SU-DHL-6 (cell line): ENCODE results near the gene TRAF2.

ENCODE experiments used
- H2AFZ ChIP-seq: fragments of 200-600 bp; sonication (generic); 2 replicates; pipeline ENCODE4 v1.6.1; 2014; ENCODE audit warnings: low read depth, mild to moderate bottlenecking, moderate library complexity, mixed read lengths, antibody characterized with exemption, low read length; ENCODE audit not compliant: severe bottlenecking
- H3F3A ChIP-seq: fragments of 200-600 bp; shearing (Covaris generic); 2 replicates; pipeline ENCODE4 v1.6.0; 2016; ENCODE audit warnings: antibody characterized with exemption, mild to moderate bottlenecking; ENCODE audit not compliant: insufficient read depth
- H3K27ac ChIP-seq: fragments of 200-600 bp; sonication (generic); 2 replicates; pipeline ENCODE4 v1.5.1; 2016; ENCODE audit warnings: low read depth, mild to moderate bottlenecking, low read length, moderate library complexity, mixed read lengths
- H3K27me3 ChIP-seq: fragments of 200-600 bp; sonication (generic), shearing (Covaris generic); 2 replicates; pipeline ENCODE4 v1.6.0; 2014; ENCODE audit warnings: mild to moderate bottlenecking, low read length
- H3K36me3 ChIP-seq: fragments of 200-600 bp; sonication (generic); 2 replicates; pipeline ENCODE4 v1.6.1; 2014; ENCODE audit warnings: mild to moderate bottlenecking, low read length, mixed read lengths
- H3K4me2 ChIP-seq: fragments of 300-600, 200-600 bp; shearing (Covaris generic), sonication (generic); 2 replicates; pipeline ENCODE4 v1.6.0; 2014; ENCODE audit warnings: low read length, low read depth, mild to moderate bottlenecking; ENCODE audit not compliant: poor library complexity, severe bottlenecking
- H3K4me3 ChIP-seq: fragments of 200-600 bp; sonication (generic); 2 replicates; pipeline ENCODE4 v1.5.1; 2014; ENCODE audit warnings: antibody characterized with exemption, low read length, mild to moderate bottlenecking, mixed read lengths; ENCODE audit not compliant: insufficient read depth, poor library complexity, severe bottlenecking
- H3K79me2 ChIP-seq: fragments of 200-600 bp; sonication (generic); 2 replicates; pipeline ENCODE4 v1.6.1; 2014; ENCODE audit warnings: mild to moderate bottlenecking, low read length, moderate library complexity; ENCODE audit not compliant: insufficient read depth
- H3K9ac ChIP-seq: fragments of 200-600 bp; sonication (generic); 2 replicates; pipeline ENCODE4 v1.7.0; 2014; ENCODE audit warnings: mild to moderate bottlenecking, low read length
- H3K9me2 ChIP-seq: fragments of 200-600 bp; sonication (generic); replicated peaks from 2 replicates; pipeline ENCODE4 v1.6.1; 2014; ENCODE audit warnings: low read length; ENCODE audit not compliant: insufficient read depth
- H3K9me3 ChIP-seq: fragments of 200-600 bp; sonication (generic); 2 replicates; pipeline ENCODE4 v1.6.1; 2014; ENCODE audit warnings: low read length, mixed read lengths; ENCODE audit not compliant: insufficient read depth
- H4K20me1 ChIP-seq: fragments of 200-600 bp; sonication (generic); 2 replicates; pipeline ENCODE4 v1.6.1; 2014; ENCODE audit warnings: low read depth, mild to moderate bottlenecking, antibody characterized with exemption, low read length, moderate library complexity, mixed read lengths
- EZH2phosphoT487 ChIP-seq: fragments of 200-600 bp; sonication (generic), shearing (Covaris generic); conservative IDR thresholded peaks from 2 replicates; pipeline ENCODE4 v1.6.1; 2018; ENCODE audit warnings: mild to moderate bottlenecking, antibody characterized with exemption, low read length, moderate library complexity, mixed read lengths
- TF ChIP-seq, protein P1 (sequence below): fragments of 200-600 bp; sonication (generic); IDR thresholded peaks from one replicate; pipeline ENCODE4 v1.5.1; 2017; ENCODE audit warnings: antibody characterized with exemption, mild to moderate bottlenecking, low read length, moderate library complexity; ENCODE audit not compliant: insufficient read depth, poor library complexity, severe bottlenecking

The TRAF2 gene

DNA sequence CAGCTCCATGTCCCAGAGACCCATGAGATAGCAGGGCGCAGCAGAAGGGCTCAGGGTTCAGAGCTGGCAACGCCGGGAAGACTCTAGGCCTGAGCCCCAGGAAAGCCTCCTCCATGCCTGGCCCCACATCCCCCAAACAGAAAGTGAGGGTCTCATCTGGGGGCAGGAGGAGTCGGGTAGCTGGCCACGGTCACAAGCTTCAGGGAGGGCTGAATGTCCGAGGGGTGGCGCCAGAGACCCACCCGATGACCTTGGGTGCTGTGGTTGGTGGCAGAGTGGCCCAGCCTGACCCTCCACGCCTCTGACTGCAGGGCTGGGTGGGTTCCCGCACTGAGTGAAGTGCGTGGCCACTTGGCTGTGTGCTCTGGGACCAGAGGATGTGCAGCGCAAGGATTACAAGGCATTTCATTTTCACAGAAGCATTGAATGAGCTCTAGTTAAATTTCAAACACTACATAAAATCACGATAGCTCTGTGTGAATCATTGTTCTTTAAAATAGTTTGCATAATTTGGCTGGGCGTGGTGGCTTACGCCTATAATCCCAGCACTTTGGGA is 61.7 kb downstream of the TRAF2 start:
- no peaks in the 10 kb centered on the region for H3F3A ChIP-seq
- H3K27me3 ChIP-seq, result no peaks in the 10 kb centered on the region
- TF ChIP-seq, protein P1, sequence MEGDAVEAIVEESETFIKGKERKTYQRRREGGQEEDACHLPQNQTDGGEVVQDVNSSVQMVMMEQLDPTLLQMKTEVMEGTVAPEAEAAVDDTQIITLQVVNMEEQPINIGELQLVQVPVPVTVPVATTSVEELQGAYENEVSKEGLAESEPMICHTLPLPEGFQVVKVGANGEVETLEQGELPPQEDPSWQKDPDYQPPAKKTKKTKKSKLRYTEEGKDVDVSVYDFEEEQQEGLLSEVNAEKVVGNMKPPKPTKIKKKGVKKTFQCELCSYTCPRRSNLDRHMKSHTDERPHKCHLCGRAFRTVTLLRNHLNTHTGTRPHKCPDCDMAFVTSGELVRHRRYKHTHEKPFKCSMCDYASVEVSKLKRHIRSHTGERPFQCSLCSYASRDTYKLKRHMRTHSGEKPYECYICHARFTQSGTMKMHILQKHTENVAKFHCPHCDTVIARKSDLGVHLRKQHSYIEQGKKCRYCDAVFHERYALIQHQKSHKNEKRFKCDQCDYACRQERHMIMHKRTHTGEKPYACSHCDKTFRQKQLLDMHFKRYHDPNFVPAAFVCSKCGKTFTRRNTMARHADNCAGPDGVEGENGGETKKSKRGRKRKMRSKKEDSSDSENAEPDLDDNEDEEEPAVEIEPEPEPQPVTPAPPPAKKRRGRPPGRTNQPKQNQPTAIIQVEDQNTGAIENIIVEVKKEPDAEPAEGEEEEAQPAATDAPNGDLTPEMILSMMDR, result peak; percentile 31
- no peak for TF ChIP-seq EZH2phosphoT487
- no peak overlapping the region for H2AFZ ChIP-seq
- peaks cover 8% of the 10 kb centered on the region for H3K79me2 ChIP-seq
- no peaks in the 10 kb centered on the region for H4K20me1 ChIP-seq
- no peak overlapping the region for H3K9ac ChIP-seq
- H3K9me2 ChIP-seq, result no peaks in the 10 kb centered on the region
- H3K9me3 ChIP-seq, result no peaks in the 10 kb centered on the region
- H3K27ac ChIP-seq, result no peak overlapping the region
- H3K4me3 ChIP-seq, result no peak overlapping the region
- no peaks in the 10 kb centered on the region for H3K36me3 ChIP-seq
- H3K4me2 ChIP-seq, result no peak overlapping the region

- H3K4me3 ChIP-seq, result peak overlapping the region; percentile 48
- peak overlapping the region; percentile 37 for H3K27ac ChIP-seq
- peak overlapping the region; percentile 64 for H3K9ac ChIP-seq
- H2AFZ ChIP-seq, result peak overlapping the region; percentile 64
- H4K20me1 ChIP-seq, result no peaks in the 10 kb centered on the region
- TF ChIP-seq, protein P1, result no peak
- no peak for TF ChIP-seq EZH2phosphoT487
- no peaks in the 10 kb centered on the region for H3K27me3 ChIP-seq
- peak overlapping the region; percentile 59 for H3K4me2 ChIP-seq
- no peaks in the 10 kb centered on the region for H3F3A ChIP-seq
- no peaks in the 10 kb centered on the region for H3K9me3 ChIP-seq
- no peaks in the 10 kb centered on the region for H3K36me3 ChIP-seq
- H3K79me2 ChIP-seq, result no peaks in the 10 kb centered on the region
- H3K9me2 ChIP-seq, result no peaks in the 10 kb centered on the region
Measured at GRCh38 chr9:136949239-136949816, 63.0 kb downstream of the TRAF2 start.

DNA sequence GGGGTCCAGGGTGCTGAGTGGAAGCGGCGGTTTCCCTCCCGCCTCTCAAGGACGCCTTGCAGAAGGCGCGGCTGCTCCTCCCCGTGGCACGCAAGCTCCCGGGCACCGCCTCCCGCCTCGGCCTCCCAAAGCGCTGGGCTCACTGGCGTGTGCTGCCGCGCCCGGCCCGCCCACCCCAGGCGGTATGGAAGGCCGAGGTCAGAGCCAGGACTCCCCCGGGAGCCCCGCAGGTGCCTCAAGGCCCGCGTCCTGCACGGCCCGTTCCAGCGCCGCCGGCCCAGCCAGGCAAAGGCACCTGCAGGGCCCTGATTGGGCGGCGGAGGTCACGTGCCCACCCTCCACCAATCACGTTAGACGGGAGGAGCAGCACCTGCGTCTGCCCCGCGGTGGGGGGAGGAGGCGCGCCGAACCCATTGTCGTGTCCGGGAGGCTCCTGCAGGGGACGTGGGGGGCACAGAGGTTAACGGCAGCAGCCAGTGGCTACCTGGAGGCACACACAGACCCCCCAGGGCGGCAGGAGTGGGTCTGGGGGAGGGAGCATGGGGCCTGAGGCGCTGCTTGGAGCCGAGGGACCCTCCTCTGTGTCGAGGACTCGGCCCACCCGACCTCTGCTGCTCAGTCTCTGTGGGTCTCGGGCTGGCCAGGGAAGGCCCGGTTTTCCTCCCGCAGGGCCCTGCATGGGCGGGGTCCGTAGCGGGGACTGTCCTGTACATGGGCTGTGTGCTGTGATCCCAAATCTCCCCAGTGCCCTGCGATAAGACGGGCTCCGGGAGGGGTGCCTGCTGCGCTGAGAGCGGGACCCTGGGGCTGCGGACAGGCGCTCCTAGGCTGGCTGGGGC is 63.7 kb downstream of the TRAF2 start:
- Histone ChIP-seq H3K27me3 (no peaks in the 10 kb centered on the region), H3K4me2 (peak overlapping the region; percentile 59), H3K79me2 (no peaks in the 10 kb centered on the region), H3K9me2 (no peaks in the 10 kb centered on the region), H3K36me3 (no peaks in the 10 kb centered on the region), H3K9me3 (no peaks in the 10 kb centered on the region), H3K4me3 (peak overlapping the region; percentile 48), H3F3A (no peaks in the 10 kb centered on the region), H3K27ac (peak overlapping the region; percentile 37), H4K20me1 (no peaks in the 10 kb centered on the region), H3K9ac (peak overlapping the region; percentile 64), H2AFZ (peak overlapping the region; percentile 64)
- TF ChIP-seq, protein P1, result no peak
- TF ChIP-seq EZH2phosphoT487, result no peak
